Stimulated activated CD4-positive, alpha-beta T cell treated with anti-CD3 and anti-CD28 coated beads, Interleukin-1b, Interleukin-23, amount 100 ng/mL, for 48 hours (primary cell): ENCODE measurements around the gene FSTL5.

Experiments used
- DNase-seq: peaks from one replicate; pipeline ENCODE4 v3.0.0-alpha.2; 2020

Gene FSTL5

GRCh38 chr4:162102713-162103112 lies 61.1 kb downstream of the FSTL5 start:
- DNase-seq, result no peak

- no peak for DNase-seq
These were observed 62.5 kb downstream of the FSTL5 start for GRCh38 chr4:162101337-162101736.

- no peak for DNase-seq
These were observed 88.1 kb downstream of the FSTL5 start for GRCh38 chr4:162075726-162076125.

GRCh38 chr4:162061214-162061613 lies 102.6 kb downstream of the FSTL5 start:
- DNase-seq, result no peak

- DNase-seq, result no peak
These were observed 104.1 kb downstream of the FSTL5 start for GRCh38 chr4:162059656-162060055.

- no peak for DNase-seq
These were observed 106.8 kb downstream of the FSTL5 start for GRCh38 chr4:162056990-162057389.

GRCh38 chr4:162046135-162046534 lies 117.7 kb downstream of the FSTL5 start:
- no peak for DNase-seq

- DNase-seq, result no peak
These were observed 125.7 kb downstream of the FSTL5 start for GRCh38 chr4:162038112-162038511.

- DNase-seq, result no peak
These were observed 145.9 kb downstream of the FSTL5 start for GRCh38 chr4:162017863-162018262.

GRCh38 chr4:162016991-162017390 lies 146.8 kb downstream of the FSTL5 start:
- DNase-seq, result no peak

- no peak for DNase-seq
These were observed 147.6 kb downstream of the FSTL5 start for GRCh38 chr4:162016219-162016618.

- no peak for DNase-seq
These were observed 148.7 kb downstream of the FSTL5 start for GRCh38 chr4:162015090-162015489.

- no peak for DNase-seq
These were observed 152.7 kb downstream of the FSTL5 start for GRCh38 chr4:162011089-162011488.

- no peak for DNase-seq
These were observed 153.4 kb downstream of the FSTL5 start for GRCh38 chr4:162010362-162010761.

- no peak for DNase-seq
These were observed 171.5 kb downstream of the FSTL5 start for GRCh38 chr4:161992317-161992716.

GRCh38 chr4:161991811-161992210 lies 172.0 kb downstream of the FSTL5 start:
- no peak for DNase-seq

GRCh38 chr4:161990721-161991120 lies 173.1 kb downstream of the FSTL5 start:
- DNase-seq, result no peak

GRCh38 chr4:161988946-161989345 lies 174.9 kb downstream of the FSTL5 start:
- no peak for DNase-seq

GRCh38 chr4:161987611-161988010 lies 176.2 kb downstream of the FSTL5 start:
- no peak for DNase-seq

GRCh38 chr4:161952382-161952781 lies 211.4 kb downstream of the FSTL5 start:
- no peak for DNase-seq

GRCh38 chr4:161949946-161950725 lies 213.7 kb downstream of the FSTL5 start:
- no peak for DNase-seq

GRCh38 chr4:161948026-161948770 lies 215.6 kb downstream of the FSTL5 start:
- no peak for DNase-seq

- no peak for DNase-seq
These were observed 226.2 kb downstream of the FSTL5 start for GRCh38 chr4:161937596-161937995.
